GM18858 (cell line): ENCODE measurements around the gene TDRD12.

Experiments used
- ATAC-seq: cut with Tn5 transposase; IDR thresholded peaks from one replicate; pipeline ENCODE4 v1.9.1; 2021; ENCODE audit not compliant: unreplicated experiment

TDRD12 gene, protein sequence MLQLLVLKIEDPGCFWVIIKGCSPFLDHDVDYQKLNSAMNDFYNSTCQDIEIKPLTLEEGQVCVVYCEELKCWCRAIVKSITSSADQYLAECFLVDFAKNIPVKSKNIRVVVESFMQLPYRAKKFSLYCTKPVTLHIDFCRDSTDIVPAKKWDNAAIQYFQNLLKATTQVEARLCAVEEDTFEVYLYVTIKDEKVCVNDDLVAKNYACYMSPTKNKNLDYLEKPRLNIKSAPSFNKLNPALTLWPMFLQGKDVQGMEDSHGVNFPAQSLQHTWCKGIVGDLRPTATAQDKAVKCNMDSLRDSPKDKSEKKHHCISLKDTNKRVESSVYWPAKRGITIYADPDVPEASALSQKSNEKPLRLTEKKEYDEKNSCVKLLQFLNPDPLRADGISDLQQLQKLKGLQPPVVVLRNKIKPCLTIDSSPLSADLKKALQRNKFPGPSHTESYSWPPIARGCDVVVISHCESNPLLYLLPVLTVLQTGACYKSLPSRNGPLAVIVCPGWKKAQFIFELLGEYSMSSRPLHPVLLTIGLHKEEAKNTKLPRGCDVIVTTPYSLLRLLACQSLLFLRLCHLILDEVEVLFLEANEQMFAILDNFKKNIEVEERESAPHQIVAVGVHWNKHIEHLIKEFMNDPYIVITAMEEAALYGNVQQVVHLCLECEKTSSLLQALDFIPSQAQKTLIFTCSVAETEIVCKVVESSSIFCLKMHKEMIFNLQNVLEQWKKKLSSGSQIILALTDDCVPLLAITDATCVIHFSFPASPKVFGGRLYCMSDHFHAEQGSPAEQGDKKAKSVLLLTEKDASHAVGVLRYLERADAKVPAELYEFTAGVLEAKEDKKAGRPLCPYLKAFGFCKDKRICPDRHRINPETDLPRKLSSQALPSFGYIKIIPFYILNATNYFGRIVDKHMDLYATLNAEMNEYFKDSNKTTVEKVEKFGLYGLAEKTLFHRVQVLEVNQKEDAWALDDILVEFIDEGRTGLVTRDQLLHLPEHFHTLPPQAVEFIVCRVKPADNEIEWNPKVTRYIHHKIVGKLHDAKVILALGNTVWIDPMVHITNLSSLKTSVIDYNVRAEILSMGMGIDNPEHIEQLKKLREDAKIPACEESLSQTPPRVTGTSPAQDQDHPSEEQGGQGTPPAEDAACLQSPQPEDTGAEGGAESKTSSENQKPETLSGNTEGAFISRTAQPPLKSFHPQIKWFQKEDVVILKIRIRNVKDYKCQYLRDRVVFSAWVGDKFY (N-terminal part only)

DNA sequence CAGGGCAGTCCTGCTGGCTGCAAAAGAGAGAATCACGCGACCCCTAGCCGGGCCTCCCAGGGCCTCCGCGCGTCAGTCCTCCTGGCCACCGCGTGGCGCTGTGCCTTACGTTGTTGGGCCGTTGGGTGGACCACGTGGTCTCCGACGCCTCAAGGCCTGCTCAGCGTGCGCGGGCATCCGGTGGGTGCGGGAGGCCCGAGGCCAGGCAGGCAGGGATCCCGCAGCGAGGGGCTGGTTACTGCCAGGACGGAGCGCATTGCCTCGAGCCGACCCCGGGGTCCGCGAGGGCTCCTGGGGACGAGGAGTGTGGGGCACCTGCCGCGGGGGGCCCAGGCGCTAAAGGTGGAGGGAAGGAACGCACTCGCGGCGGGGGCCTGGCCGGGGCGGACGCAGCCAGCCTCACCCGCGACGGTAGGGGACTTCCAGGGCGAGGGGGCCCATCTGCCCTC lies at the start of gene TDRD12:
Gene TDRD12 (plus strand): TSS at position 157 of the 449 bp plus-strand sequence. CDS start 306 bp downstream, outside the sequence.
- ATAC-seq: no peak

DNA sequence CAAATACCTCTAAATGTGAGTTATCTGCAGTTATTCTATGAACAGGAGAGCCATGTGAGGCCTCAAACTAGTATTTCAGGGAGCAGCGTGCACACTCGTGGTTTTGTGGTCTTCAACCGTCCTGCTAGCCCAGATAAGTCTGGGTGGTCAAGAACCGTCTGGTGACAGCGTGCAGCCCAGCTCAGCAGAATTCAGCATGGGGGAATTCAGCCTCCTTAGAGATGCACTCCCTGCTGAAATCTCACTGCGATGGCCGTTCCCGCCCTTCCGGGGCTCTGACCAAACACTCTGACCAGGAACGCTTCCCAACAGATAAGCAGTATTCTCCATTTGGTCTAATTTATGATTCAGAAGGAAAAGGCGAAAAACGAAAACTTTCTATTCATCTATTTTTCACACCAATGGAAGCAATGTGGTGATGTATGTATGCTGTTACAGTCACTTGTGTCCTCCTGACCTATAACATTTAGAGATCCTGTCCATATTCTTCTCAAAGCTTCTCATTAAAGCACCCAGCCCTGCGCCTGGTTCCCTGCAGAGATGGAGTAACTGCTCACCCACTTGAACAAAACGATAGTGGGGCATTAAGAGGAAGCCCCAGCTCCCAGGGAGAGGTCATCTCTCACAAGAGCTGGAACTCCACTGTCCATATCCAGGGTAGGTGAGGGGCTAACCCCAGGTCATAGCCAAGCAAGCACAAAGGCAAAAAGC lies 47.5 kb upstream of the TDRD12 start:
- ATAC-seq: no peak

DNA sequence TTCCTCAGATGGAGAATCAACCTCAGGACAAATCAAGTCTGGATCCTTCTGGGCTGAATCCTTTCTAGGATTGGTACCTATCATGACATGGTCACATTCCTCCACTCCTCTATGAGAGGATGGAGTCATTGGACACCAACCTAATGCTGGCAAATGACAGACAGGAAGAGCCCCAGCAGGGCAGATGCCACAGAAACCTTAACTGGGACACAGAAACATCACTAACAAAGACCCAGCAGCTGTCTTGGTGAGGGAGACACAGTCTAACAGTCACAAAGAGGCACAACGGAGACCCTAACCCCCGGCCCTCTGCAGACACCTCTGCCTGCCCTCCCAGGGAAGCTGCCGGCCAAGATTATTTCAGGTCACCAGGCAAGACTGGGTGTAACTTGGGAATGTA lies 46.7 kb upstream of the TDRD12 start:
- ATAC-seq: no peak

DNA sequence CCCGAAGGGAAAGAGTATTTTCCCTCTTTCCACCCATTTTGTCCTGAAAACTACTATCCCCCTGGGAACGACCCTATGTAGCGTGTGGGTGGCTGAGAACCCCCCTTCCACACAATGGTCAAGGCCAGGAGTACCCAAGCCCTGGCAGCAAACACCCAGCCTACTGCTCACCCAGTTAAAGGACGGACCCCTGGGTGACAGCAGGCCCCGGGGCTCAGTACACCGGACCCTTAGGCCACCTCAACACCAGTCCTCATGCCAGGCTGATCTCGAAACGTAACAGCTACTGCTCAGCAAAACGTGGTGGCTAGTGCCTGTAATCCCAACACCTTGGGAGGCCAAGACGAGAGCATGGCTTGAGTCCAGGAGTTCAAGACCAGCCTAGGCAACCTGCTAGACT lies 46.0 kb upstream of the TDRD12 start:
- no peak for ATAC-seq

DNA sequence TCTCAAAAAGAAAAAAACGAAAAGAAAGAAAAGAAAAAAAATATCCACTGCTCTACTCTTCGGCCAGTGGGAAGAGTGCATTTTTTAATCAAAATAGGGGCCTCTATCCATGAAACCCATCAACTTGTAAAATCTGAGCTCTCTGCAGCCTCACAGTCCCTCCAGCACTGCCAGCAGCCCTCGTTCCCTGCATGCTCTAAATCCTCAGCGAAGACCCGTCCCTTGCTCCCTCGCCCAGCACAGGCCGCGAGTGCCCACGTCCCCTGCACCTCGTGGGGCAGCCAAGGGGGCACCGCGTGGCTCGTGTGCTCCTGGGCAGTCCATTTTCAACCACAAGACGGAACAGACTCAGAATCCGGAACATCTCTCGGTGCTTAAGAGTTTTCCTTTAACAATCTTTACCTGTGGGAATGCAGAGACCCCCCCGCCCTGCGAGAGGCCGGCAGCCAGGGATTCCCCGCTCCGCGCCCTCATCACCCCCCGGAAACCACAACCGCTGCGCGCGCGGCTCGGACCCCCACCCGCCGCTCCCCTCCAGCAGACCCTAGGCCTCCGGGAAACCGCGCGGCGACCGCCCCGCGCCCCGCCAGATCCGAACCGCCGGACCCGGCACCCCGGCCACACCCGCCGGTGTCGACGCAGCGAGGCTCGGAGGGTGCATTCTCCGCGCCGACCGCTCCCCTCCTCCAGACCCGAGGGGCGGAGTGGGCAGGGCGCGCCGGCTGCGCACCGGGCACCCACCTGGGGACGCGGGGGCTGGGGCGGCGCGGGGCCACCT lies 45.2 kb upstream of the TDRD12 start:
- no peak for ATAC-seq

DNA sequence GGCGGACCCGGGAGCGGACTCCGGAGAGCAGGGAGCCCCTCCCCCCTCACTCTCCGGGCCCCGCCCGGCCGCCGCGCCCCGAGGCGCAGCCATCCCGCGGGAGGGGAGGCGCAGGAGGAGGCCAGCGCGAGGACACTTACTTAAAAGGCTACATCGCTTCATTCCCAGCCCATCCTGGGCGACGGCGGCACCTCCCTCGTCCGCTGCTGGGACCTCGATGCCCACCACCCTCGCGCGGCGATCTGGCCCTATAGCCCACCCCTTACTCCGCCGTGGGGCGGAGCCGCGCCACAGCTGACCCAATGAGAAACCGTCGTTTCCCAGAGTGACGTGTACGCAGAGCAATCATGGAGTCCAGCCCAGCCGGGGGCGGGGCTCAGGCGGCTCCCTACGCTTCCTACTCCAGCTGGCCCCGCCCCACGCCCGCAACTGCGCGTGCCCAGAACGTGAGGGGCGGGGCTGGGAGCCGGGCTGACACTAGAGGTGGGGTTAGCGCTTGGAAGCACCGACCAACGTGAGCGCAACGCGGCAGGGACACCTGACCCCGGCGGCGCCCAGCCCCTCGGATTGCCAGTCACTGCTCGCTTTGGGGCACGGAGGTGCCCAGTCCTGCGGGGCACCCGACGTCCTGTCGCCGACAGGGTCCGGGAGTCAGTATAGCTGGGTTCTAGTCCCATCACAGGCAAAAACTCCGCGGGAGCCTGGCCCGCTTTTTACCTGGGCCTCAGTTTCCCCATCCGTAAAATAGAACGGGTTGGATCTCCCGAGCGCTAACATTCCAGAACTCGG lies 44.4 kb upstream of the TDRD12 start, which contains the start of gene ANKRD27:
Gene ANKRD27 (minus strand): TSS at position 250 of the 789 bp plus-strand sequence. CDS start 16,165 bp downstream, outside the sequence.
- ATAC-seq: peak; percentile 97

DNA sequence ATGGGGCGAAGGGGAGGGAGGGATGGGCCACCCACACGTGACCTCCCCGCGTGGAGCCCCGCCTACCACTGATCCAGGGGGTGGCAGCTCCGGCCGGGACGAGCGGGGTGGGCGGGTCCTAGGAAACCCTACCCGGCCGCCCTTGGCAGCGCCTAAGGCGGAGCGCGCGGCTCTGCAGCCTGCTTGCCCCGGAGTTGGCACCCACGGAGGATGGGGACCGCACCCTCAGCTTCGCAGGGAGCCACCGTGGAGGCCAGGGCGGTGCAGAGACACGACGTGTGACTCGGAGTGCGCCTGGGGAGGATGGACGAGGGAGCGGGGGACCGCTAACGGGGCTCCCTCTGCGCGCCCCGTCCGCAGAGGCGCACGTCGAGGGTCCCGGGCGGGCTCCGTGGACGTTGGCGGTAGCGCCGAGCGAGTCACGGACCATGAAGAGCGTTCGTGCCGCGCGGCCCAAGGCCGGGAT lies 43.8 kb upstream of the TDRD12 start, which contains the start of gene RGS9BP:
Gene RGS9BP (plus strand): TSS at position 129 of the 466 bp plus-strand sequence. CDS start 416 bp downstream, outside the sequence.
- ATAC-seq: no peak

DNA sequence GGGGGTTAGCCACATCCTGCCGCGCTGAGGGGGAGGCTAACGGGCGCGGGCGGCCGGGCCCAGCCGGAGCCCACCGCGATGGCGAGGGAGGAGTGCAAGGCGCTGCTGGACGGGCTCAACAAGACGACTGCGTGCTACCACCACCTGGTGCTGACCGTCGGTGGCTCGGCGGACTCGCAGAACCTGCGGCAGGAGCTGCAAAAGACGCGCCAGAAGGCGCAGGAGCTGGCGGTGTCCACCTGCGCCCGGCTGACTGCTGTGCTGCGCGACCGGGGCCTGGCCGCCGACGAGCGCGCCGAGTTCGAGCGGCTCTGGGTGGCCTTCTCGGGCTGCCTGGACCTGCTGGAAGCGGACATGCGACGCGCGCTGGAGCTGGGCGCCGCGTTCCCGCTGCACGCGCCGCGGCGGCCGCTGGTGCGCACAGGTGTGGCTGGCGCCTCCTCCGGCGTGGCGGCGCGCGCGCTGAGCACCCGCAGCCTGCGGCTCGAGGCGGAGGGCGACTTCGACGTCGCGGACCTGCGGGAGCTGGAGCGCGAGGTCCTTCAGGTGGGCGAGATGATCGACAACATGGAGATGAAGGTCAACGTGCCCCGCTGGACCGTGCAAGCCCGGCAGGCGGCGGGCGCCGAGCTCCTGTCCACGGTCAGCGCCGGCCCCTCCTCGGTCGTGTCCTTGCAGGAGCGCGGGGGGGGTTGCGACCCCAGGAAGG lies 43.2 kb upstream of the TDRD12 start:
- no peak for ATAC-seq

DNA sequence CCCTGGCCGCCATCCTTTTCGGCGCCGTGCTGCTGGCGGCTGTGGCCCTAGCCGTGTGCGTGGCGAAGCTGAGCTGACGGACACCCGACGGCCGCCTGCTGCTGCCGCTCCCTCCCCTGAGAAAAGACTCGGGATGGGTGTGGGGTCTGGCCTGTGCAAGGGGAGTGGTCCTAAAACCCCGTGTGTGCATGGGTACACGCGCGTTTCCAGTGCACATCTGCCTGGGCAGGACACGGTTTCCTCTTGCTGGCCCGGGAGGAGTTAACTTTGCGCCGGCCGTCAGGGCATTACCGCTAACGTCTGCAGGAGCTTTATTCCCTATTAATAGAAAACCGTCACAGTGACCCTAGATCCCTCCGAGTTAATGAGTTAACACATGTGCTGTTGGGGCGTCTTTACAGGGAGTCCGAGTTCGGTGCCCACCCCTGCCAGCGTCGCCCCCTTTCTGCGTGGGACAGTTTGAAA lies 42.6 kb upstream of the TDRD12 start:
- no peak for ATAC-seq

DNA sequence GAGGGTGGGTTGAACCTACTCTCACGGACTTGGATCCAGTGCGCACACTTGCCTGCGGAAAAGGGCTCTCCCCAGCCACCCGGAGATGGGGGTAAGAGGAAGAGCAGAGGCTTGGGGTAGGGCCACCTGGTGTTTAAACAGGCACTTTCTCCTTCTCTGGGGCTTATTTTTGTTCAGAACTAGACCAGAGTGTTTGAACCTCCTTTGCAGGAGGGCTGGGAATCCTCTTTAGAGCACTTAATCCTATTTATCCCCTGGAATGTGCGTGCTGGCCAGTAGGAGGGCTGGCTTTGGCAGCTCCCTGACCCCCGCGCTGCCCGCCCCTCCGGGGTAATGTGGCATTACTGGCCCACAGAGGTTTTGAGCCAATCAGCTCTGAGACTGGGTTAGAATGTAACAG lies 41.9 kb upstream of the TDRD12 start:
- no peak for ATAC-seq

DNA sequence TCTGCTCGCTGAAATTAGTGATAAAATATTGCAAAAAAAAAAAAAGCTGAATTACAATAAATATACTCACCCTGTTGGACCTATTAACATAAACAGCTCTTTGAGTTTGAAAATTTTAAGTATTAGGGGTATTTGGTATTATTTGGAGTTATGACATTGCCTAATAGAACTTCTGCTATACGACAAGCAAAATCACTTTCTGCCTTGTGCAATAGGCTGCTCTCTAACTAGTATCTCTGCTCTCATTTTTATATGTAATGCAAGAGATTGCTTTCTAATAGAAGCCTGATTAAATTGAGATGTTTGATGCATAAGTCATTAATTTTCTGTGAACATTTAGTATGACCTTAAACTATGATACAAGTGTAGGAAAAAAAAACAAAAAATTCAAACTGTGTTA lies 38.6 kb upstream of the TDRD12 start:
- ATAC-seq: no peak

DNA sequence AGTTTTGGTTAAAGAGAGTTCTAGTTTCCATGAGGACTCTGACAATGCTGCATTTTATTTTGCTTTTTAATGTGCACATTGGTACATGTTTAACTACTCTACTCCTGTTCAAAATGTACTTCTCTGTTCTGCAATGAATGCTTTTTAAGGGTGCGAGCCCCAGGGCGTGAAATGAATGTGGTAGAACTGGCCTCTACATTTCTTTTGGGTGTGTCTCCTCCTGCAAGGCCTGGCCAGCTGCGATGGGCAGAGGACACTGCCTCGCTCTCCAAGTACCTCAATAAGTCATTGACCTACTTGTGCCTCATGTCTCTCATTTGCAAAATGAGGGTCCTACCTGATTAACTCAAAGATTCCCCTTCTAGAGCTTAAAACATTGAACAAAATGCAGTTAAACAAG lies 37.2 kb upstream of the TDRD12 start:
- no peak for ATAC-seq

DNA sequence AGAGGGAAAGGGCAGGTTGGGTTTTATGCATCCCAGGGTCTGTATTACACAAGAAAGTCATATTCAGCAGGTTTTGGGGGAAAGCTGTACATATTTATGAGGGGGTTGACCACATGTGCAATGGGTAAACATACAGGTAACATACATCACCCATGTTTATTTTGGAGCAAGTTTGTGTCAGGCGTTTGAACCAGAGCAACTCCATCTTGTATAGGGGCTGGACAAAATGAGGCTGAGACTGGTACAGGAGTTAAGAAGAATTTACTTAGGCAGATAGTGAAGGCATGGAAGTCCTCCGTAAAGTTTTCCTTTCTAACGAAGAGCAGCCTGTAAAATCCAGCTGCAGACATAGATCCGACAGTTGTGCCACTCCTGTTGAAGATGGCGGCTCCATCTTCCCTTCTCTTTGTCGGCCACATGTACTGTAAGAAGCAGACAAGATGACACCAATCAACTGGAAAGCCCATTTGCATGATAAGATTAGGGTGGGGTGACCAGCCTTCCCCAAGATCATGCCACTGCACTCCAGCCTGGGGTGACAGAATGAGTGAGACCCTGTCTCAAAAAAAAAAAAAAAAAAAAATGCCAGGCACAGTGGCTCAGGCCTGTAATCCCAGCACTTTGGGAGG lies 32.6 kb upstream of the TDRD12 start:
- ATAC-seq: no peak

DNA sequence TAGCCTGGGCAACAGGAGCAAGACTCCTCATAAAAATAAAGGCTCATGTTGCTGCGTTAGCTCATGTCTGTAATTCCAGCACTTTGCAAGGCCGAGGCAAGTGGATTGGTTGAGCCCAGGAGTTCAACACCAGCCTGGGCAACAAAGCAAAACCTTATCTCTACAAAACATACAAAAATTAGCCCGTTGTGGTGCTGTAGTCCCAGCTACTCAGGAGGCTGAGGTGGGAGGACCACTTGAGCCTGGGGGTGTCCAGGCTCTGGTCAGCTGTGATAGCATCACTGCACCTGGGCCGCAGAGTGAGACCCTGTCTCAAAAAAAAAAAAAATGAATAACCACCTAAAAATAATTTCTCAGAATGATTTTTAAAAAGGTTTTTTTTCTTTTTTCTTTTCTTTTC lies 31.9 kb upstream of the TDRD12 start:
- no peak for ATAC-seq

DNA sequence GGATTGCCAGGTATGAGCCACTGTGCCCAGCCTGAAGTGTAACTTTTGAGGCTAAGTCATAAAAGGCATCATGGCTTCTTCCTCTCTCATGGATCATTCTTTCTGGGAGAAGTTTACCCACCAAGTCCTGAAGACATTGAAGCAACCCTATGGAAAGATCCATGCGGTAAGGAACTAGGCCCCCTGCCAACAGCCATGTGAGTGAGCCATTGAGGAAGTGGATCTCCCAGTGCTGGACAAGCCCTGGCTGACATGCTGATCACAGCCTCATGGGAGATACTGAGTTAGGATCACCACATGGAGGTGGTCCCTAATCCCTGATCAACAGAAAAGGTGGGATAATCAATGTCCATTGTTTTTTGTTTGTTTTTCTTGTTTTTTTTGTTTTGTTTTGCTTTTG lies 31.3 kb upstream of the TDRD12 start:
- ATAC-seq: no peak

DNA sequence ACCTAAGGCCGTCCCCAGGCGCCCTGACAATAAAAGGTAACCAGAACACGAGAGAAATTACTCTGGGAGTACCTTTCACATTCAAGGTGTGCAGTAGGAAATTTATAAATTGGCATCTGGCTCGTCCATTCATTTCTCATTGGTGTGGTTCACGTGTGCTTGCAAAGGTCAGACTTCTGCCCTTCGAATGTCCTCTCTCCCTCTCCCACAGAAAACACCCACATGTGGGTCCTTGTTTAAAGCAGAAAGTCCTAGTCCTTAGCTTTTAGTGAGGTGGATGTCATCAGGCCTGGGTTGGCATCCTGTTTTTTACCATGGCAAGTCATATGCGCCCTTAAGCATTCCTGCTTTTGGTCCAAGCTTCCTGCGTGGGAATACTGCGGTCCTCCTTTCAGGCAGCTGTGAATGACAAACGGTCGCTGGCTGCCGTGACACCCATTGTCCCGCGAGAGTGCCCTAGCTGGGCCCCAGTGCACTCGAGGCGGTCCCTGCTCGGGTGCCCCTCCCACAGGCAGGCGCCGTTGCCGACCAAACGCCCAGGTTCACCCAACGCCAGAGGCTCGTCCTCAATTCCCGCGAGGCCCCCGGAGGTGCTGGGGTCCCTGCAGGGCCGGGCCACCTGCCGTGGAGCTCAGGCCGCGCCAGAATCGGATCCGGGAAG lies 28.1 kb upstream of the TDRD12 start, which contains the start of gene NUDT19:
Gene NUDT19 (plus strand): TSS at position 531 of the 661 bp plus-strand sequence. CDS start 140 bp downstream, outside the sequence.
- peak; percentile 85 for ATAC-seq
